Measurements from ENCODE around the gene RALB.

Gene RALB

GRCh38 chr2:120220756-120221155, 31.9 kb upstream of the RALB start:
- no peak for DNase-seq (ENCODE audit: low read depth)
- no peak overlapping the region for H3K4me3 ChIP-seq (ENCODE audit: low read length)
- no peak for TF ChIP-seq CTCF (IDR thresholded peaks at IDR 0.05; ENCODE audit: insufficient read depth, low read depth, low read length, missing control alignments)

GRCh38 chr2:120221616-120222015, 31.0 kb upstream of the RALB start:
- no peak for DNase-seq (ENCODE audit: low read depth)
- no peak for TF ChIP-seq CTCF (IDR thresholded peaks at IDR 0.05; ENCODE audit: insufficient read depth, low read depth, low read length, missing control alignments)

GRCh38 chr2:120222186-120223033, 30.2 kb upstream of the RALB start:
- no peak for TF ChIP-seq CTCF (IDR thresholded peaks at IDR 0.05; ENCODE audit: insufficient read depth, low read depth, low read length, missing control alignments)
- DNase-seq (ENCODE audit: low read depth): no peak
- H3K4me3 ChIP-seq (ENCODE audit: low read length): peak overlapping the region; percentile 54

More at GRCh38 chr2:120221616-120222015, 31.0 kb upstream of the RALB start:
- H3K4me3 ChIP-seq (ENCODE audit: low read length): no peak overlapping the region

GRCh38 chr2:120223034-120223912, 29.4 kb upstream of the RALB start, which contains the start of gene TMEM185B:
TMEM185B (minus strand) TSS chr2:120223400; CDS start chr2:120222976, 424 bp downstream.
- TF ChIP-seq CTCF (IDR thresholded peaks at IDR 0.05; ENCODE audit: insufficient read depth, low read depth, low read length, missing control alignments): peak; percentile 48
- H3K4me3 ChIP-seq (ENCODE audit: low read length): peak within 1 kb of the TSS; percentile 54
- DNase-seq (ENCODE audit: low read depth): peak; percentile 87

- no peak for DNase-seq (ENCODE audit: low read depth)
- peak overlapping the region; percentile 54 for H3K4me3 ChIP-seq (ENCODE audit: low read length)
- TF ChIP-seq CTCF (IDR thresholded peaks at IDR 0.05; ENCODE audit: insufficient read depth, low read depth, low read length, missing control alignments): no peak
Measured at GRCh38 chr2:120224256-120224655, 28.4 kb upstream of the RALB start.

GRCh38 chr2:120224735-120225548, 27.7 kb upstream of the RALB start:
- TF ChIP-seq CTCF (IDR thresholded peaks at IDR 0.05; ENCODE audit: insufficient read depth, low read depth, low read length, missing control alignments): no peak
- no peak for DNase-seq (ENCODE audit: low read depth)

More at GRCh38 chr2:120224735-120225548, 27.7 kb upstream of the RALB start:
- no peak overlapping the region for H3K4me3 ChIP-seq (ENCODE audit: low read length)

Data from epithelial cell of esophagus (primary cell).